Measurements from ENCODE around the gene HSD11B2.
A peak's percentile ranks its signal among the peaks of the same experiment; 100 is the strongest.

HSD11B2 gene

GRCh38 chr16:67448580-67448979, 17.7 kb downstream of the HSD11B2 start:
- H3K27ac ChIP-seq = no peak overlapping the region
- TF ChIP-seq ZFX (IDR thresholded peaks at IDR 0.05; ENCODE audit: borderline replicate concordance) = no peak
- TF ChIP-seq, protein P1, sequence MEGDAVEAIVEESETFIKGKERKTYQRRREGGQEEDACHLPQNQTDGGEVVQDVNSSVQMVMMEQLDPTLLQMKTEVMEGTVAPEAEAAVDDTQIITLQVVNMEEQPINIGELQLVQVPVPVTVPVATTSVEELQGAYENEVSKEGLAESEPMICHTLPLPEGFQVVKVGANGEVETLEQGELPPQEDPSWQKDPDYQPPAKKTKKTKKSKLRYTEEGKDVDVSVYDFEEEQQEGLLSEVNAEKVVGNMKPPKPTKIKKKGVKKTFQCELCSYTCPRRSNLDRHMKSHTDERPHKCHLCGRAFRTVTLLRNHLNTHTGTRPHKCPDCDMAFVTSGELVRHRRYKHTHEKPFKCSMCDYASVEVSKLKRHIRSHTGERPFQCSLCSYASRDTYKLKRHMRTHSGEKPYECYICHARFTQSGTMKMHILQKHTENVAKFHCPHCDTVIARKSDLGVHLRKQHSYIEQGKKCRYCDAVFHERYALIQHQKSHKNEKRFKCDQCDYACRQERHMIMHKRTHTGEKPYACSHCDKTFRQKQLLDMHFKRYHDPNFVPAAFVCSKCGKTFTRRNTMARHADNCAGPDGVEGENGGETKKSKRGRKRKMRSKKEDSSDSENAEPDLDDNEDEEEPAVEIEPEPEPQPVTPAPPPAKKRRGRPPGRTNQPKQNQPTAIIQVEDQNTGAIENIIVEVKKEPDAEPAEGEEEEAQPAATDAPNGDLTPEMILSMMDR (IDR thresholded peaks at IDR 0.05) = no peak

DNA sequence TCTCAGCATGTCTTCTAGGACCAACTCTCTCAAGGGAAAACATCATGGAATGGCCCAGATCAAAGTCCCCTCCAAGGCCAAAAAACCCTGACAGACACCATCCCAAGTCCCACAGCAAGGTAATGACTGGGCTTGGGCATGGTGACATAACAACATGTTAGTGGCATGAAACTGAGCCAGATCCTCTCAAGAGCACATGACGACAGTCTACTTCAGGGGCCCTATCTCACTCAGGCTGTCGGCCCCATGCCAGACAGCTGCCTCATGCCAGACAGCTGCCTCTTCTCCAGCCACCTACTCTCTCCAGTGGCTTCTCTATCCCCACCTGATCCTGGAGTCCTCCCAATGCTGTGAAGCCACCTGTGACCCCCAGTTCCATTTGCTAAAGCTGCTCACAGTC, 18.4 kb downstream of the HSD11B2 start:
- TF ChIP-seq, protein P1 (IDR thresholded peaks at IDR 0.05) = no peak
- TF ChIP-seq ZFX (IDR thresholded peaks at IDR 0.05; ENCODE audit: borderline replicate concordance) = no peak
- H3K27ac ChIP-seq = no peak overlapping the region

DNA sequence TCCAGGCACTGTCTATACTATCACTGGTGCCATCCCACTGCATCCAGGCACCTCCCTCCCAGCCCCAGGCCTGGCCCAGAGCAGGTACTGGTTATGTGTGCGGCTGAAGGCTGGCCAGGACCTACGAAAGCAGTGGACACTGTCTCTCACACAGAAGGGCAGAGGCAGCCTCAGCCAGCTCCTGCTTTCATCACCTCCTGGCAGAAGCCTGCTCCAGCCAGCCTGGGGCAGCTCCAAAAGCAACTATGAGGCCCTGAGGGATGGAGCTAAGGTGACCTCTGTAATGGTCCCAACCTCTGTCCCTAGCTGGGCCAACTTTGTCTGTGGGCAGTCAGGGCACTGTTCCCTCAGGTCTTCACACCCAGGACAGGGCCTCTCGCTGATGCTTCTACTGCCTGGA, 18.8 kb downstream of the HSD11B2 start:
- no peak for TF ChIP-seq ZFX (IDR thresholded peaks at IDR 0.05; ENCODE audit: borderline replicate concordance)
- TF ChIP-seq, protein P1 (IDR thresholded peaks at IDR 0.05) = no peak
- H3K27ac ChIP-seq = no peak overlapping the region

DNA sequence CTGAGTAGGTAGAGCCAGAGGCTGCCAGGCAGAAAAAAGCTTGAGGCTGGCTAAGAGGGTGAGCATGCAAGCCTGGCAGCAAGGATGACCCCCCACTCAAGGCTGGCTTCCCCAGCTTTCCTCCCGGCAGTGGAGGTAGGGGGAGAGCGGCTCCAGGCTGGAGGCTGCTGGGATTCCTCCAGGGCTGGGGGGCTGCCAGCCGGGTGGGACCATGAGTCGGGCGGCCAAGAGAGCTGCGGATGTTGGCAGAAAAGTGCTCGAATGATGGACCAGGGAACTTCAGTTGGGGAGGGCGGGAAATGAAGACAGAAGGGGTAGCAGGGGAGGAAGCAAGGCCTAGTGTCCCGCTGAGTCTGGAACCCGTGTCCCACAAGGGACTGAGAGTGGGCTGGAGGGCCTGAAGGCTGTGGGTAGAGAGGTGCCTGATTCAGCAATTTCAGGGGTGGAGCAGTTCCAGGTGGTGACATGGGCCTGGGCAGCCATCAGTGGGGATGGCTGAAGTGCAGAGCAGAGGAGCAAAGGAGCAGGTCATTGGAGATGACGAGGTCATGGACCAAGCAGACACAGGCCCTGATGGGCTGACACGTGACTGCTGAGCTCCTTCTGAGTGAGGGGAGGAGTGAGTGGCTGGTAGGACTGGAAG, 20.3 kb downstream of the HSD11B2 start:
- TF ChIP-seq ZFX (IDR thresholded peaks at IDR 0.05; ENCODE audit: borderline replicate concordance) = no peak
- TF ChIP-seq, protein P1 (IDR thresholded peaks at IDR 0.05) = no peak
- H3K27ac ChIP-seq = peak overlapping the region; percentile 61

DNA sequence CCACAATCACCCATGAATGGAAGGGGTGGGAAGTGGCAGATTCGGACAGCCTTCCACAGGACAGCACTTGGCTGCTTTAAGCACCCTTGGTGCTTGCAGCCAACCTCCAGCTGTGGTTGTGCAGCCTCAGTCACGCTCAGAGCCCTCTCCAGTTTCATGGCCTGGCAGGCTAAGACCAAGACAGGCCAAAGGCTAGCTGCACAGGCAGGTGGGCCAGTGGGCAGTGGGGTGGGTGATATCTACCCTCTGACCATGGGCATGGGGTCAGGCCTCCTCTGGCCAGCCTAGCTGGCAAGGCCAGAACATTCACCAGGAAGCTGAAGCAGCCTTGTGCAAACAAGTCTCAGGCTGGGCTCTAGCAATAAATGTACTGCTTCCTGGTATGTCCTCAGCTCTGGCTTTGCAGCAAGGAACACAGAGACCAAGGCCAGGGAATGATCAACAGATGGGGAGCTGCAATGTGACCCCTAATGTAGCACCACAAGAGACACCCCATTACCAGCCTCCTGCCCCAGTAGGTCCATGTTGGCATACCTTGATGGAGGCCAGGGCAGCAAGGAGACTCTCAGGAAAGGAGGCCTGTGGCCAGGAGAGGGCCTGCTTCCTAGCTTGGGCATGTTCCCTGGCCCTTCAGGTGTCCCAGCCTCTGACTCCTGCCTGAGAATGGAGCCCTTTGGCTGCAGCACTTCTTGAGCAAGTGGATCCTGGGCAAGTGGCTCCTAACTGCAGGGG, 20.9 kb downstream of the HSD11B2 start:
- TF ChIP-seq, protein P1 (IDR thresholded peaks at IDR 0.05) = no peak
- TF ChIP-seq ZFX (IDR thresholded peaks at IDR 0.05; ENCODE audit: borderline replicate concordance) = no peak
- peak overlapping the region; percentile 61 for H3K27ac ChIP-seq

DNA sequence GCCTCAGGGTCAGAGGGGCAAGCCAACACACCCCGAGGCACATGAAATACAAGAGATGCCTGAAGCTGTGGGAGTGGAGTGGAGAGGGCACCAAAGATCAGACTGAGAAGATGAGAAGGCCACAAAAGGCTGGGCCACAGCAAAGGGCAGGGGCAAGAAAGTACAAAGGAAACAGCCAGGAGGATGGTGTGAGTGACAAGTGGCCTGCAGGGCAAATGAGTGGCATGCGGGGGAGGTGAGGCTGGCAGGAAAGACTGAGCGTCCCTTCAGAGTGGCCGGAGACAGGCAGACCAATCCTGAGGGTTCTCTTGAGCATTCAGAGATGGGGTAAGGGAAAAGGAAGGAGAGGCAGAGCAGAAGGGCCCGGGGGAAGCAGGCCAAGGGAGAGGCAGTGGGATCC, 23.2 kb downstream of the HSD11B2 start:
- TF ChIP-seq ZFX (IDR thresholded peaks at IDR 0.05; ENCODE audit: borderline replicate concordance) = no peak
- TF ChIP-seq, protein P1 (IDR thresholded peaks at IDR 0.05) = no peak

GRCh38 chr16:67454852-67455251, 23.9 kb downstream of the HSD11B2 start:
- no peak overlapping the region for H3K27ac ChIP-seq
- TF ChIP-seq ZFX (IDR thresholded peaks at IDR 0.05; ENCODE audit: borderline replicate concordance) = no peak
- TF ChIP-seq, protein P1 (IDR thresholded peaks at IDR 0.05) = no peak

More for the DNA sequence above, 23.2 kb downstream of the HSD11B2 start:
- no peak overlapping the region for H3K27ac ChIP-seq

Data from 22Rv1 (cell line).